Left renal pelvis (tissue), 4 donors: ENCODE results near the gene FHIT. TPM values are rescaled to one million over a fixed set of nuclear protein-coding genes. Genes with fewer than 3 reads are reported as not detected.
A peak's percentile ranks its signal among the peaks of the same experiment; 100 is the strongest.

Experiments used
- DNase-seq, 4 donors: peaks; one replicate each; pipeline ENCODE4 v3.0.0-alpha.2; 2013; ENCODE audit warnings: low read depth in 4 of 4, low spot score in 3 of 4
- polyA plus RNA-seq, 4 donors: library from polyadenylated mRNA; unstranded; fragments of 120-200 nt; gene quantifications; one replicate each; pipeline ENCODE4 v1.2.1, GENCODE V29; 2013; ENCODE audit not compliant: insufficient read length in 4 of 4

Gene FHIT
- polyA plus RNA-seq, 4 donors: 5.4 to 30.1 (median 23.5) TPM

- no peak for DNase-seq
These were observed 452.8 kb downstream of the FHIT start for GRCh38 chr3:60798456-60798855.

GRCh38 chr3:60792249-60792852 lies 458.9 kb downstream of the FHIT start:
- DNase-seq: no peak

- no peak for DNase-seq
These were observed 463.1 kb downstream of the FHIT start for GRCh38 chr3:60788185-60788584.

GRCh38 chr3:60781935-60782334 lies 469.3 kb downstream of the FHIT start:
- no peak for DNase-seq

GRCh38 chr3:60779637-60780036 lies 471.6 kb downstream of the FHIT start:
- DNase-seq: no peak

GRCh38 chr3:60775985-60776384 lies 475.3 kb downstream of the FHIT start:
- DNase-seq: no peak

GRCh38 chr3:60774617-60775016 lies 476.6 kb downstream of the FHIT start:
- DNase-seq: no peak

- DNase-seq: no peak
These were observed 478.7 kb downstream of the FHIT start for GRCh38 chr3:60772584-60772983.

GRCh38 chr3:60771766-60772165 lies 479.5 kb downstream of the FHIT start:
- DNase-seq: no peak

- peak in 2 of 4 donors; percentile 20 to 27 for DNase-seq
These were observed 480.7 kb downstream of the FHIT start for GRCh38 chr3:60770532-60770931.

GRCh38 chr3:60767536-60767935 lies 483.7 kb downstream of the FHIT start:
- DNase-seq: no peak

GRCh38 chr3:60765776-60766175 lies 485.5 kb downstream of the FHIT start:
- DNase-seq: no peak

- DNase-seq: no peak
These were observed 486.4 kb downstream of the FHIT start for GRCh38 chr3:60764870-60765269.

- DNase-seq: no peak
These were observed 491.1 kb downstream of the FHIT start for GRCh38 chr3:60760145-60760544.

- no peak for DNase-seq
These were observed 491.8 kb downstream of the FHIT start for GRCh38 chr3:60759439-60759838.

GRCh38 chr3:60758831-60759230 lies 492.4 kb downstream of the FHIT start:
- DNase-seq: no peak

- DNase-seq: no peak
These were observed 493.1 kb downstream of the FHIT start for GRCh38 chr3:60758171-60758570.

- DNase-seq: no peak
These were observed 493.5 kb downstream of the FHIT start for GRCh38 chr3:60757724-60758123.

- no peak for DNase-seq
These were observed 494.8 kb downstream of the FHIT start for GRCh38 chr3:60756241-60757030.

GRCh38 chr3:60755094-60755493 lies 496.2 kb downstream of the FHIT start:
- DNase-seq: no peak

- DNase-seq: no peak
These were observed 496.6 kb downstream of the FHIT start for GRCh38 chr3:60754617-60755016.

GRCh38 chr3:60752809-60753208 lies 498.4 kb downstream of the FHIT start:
- no peak for DNase-seq
